GM21390 (cell line): ENCODE measurements around the gene ELMOD3.

Source experiments
- ATAC-seq: cut with Tn5 transposase; IDR thresholded peaks from one replicate; pipeline ENCODE4 v1.9.1; 2021; ENCODE audit not compliant: unreplicated experiment

Gene ELMOD3

DNA sequence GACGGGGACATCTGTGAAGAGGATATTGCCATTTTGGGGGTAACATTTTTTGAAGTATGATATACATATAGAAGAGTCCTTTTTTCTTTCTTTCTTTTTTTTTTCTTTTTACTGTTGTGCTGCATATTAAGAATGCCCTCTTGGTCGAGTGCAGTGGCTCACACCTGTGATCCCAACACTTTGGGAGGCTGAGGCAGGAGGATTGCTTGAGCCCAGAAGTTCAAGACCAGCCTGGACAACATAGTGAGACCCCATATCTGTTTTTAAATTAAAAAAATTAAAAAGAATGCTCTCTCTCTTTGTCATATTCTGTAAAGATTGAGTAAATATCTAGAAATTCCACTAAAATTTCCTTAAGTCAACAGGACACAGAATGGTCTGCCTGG lies 67.5 kb downstream of the ELMOD3 start:
- ATAC-seq, result no peak

DNA sequence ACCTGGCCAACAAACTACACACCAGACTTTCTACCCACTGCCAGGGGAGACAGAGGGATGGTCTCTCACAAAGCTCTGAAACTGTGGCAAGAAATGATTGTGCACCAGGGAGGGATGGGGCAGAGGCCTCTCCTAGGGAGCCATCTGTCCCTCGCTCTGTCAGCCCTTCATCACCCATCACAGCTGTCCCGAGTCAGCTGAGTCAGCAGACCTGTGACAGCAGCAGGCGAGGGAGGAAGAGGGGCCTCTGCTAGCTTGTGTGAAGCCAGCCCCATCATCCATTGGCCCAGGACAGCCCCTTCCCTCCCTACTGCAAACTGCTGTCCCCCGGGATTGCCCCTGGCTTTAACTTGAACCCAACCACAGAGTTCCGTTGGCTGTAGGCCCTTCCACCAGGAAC lies 69.0 kb downstream of the ELMOD3 start:
- ATAC-seq, result no peak

DNA sequence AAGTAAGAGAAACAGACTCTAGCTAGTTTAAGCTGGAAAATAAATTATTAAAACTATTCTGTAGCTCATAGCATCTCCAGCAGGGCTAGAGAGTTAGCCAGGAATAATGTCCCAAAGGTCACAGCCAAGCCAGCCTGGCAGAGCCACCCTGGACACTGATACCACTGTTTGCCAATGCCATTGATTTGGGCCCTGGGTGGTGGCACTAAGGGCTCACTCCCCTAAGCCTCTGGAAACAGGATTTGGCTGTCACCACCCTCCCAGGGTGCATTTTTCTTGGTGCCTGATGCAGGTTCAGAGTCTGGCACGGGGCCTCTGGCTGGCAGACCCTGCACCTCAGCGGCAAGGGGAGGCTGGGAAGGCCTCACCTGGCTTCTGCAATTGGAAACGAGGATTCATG lies 71.0 kb downstream of the ELMOD3 start:
- no peak for ATAC-seq

DNA sequence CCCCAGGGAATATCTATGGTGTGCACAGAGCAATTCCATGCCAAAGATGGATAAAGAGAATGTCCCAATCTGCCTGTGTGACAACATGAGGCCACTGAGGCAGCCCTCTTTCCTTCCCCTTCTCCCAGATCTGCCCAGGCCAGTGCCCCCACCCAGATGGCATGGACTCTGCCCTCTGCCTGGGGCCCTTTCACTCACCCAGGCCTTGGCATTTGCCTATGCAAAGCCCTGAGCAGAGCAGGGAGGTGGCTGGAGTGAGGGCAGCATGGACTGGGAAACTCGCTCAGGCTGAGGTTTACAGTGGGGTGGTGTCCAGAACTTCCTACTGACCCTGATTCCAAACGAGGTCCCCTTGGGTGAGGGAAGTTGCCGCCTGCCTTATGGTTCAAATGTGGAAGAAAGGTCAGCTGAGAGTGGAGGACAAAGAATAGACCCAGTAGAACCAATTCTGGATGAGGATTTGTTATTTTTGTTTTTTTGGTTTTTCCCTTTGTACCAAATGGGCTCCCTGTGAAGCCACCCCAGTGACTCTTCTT lies 72.8 kb downstream of the ELMOD3 start:
- no peak for ATAC-seq

GRCh38 chr2:85428343-85428881 lies 73.8 kb downstream of the ELMOD3 start:
- ATAC-seq, result no peak

DNA sequence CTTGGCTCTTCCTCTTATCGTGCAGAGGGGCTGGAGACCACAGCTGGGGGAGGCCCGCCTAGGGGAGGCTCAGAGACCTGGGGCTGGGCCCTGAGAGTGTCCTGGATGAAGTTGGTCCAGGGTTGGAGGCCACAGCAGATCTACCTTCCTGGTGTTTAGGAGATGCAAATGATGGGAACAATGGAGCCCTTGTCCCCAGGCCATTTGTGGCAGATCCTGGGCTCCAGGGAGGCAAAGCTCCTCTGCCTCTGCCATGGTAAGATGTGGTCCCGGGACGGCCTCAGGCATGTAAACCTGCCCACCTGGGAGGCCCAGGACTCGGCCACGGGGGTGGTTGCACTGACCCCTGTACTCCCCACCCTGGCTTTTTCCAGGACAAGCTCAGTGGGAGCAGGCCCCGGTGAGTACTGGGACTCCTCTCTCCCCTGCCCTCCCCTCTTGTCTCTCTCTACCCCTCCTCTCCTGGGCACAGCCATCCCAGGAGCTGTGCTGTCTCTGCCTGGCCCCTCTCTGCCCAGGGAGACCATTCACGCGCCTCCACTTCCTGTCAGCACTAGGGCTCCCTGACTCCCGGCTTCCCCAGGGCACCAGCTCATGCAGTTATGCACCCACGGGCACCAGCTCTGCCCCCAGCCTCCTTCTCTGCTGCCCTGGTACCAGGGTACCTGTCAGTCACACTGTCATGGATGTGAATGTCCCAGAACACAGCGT lies 74.8 kb downstream of the ELMOD3 start:
- no peak for ATAC-seq

GRCh38 chr2:85429924-85430289 lies 75.3 kb downstream of the ELMOD3 start:
- ATAC-seq, result no peak

DNA sequence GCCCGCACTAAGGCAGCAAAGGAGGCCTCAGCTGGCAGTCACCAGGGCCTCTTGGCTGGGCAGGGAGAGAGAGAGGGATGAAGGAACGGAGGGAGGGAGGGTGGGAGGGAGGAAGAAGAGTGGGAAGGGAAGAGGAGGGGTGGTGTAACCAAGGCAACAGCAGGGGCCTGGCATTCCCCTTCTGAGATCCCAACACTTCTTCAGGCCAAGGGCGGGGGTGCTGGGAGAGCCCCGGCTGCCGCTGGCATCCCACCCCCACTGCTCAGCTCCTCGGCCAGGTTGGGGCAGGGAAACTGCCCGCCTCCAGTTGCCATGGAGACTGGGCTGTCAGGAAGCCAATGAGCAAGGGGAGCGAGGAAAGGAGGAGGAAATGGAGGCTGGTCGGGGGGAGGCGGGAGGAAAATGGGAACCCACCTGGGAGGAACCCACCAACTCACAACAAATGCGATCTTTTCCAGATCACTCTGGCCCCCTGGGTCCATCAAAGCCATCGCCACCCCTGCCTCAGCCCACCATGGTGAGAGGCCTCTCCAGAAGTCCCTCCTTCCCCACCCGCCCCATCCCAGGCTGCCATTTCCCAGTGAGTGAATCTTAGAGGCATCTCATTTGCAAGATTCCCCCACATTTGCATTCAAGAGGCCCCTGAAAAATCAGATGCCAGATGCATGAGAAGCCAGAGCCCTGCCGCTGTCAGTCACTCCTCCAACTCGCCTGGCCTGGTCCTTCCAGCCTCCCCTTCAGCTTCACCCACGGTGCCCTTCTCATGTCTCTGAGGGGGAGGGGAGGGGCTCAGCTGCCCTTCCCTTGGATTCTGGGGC lies 76.4 kb downstream of the ELMOD3 start:
- no peak for ATAC-seq

DNA sequence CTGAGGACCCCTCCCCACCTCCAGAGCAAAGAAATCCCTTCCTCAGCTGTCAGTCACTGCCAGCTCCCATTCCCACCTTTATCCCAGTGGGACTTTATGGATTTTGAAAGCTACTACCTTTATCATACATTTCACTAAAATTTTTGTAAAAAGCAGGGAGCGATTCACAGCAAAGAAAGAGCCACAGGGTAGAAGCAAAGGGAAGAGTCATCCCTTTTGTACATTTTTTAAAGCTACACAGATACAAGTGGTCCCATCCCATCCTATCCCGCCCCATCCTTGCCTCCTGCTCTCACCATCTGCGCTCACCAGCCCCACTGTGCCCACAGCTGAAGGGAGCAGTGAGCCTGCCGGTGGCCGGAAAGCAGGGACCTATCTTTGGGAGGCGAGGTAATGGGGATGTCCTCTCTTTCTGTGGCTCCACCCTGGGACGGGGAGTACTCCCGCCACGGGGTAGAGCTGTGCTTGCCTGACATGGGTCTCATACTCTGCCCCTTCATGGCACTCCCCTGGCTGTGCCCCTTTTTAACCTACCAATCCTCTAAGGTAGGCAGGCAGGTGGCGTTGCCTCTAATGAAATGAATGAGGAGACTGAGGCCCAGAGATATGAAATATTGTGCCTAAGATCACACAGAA lies 77.1 kb downstream of the ELMOD3 start:
- no peak for ATAC-seq

- no peak for ATAC-seq
Measured at GRCh38 chr2:85433511-85434089, 79.0 kb downstream of the ELMOD3 start.

GRCh38 chr2:85434696-85435095 lies 80.1 kb downstream of the ELMOD3 start:
- no peak for ATAC-seq

GRCh38 chr2:85435220-85435958 lies 80.8 kb downstream of the ELMOD3 start:
- no peak for ATAC-seq

DNA sequence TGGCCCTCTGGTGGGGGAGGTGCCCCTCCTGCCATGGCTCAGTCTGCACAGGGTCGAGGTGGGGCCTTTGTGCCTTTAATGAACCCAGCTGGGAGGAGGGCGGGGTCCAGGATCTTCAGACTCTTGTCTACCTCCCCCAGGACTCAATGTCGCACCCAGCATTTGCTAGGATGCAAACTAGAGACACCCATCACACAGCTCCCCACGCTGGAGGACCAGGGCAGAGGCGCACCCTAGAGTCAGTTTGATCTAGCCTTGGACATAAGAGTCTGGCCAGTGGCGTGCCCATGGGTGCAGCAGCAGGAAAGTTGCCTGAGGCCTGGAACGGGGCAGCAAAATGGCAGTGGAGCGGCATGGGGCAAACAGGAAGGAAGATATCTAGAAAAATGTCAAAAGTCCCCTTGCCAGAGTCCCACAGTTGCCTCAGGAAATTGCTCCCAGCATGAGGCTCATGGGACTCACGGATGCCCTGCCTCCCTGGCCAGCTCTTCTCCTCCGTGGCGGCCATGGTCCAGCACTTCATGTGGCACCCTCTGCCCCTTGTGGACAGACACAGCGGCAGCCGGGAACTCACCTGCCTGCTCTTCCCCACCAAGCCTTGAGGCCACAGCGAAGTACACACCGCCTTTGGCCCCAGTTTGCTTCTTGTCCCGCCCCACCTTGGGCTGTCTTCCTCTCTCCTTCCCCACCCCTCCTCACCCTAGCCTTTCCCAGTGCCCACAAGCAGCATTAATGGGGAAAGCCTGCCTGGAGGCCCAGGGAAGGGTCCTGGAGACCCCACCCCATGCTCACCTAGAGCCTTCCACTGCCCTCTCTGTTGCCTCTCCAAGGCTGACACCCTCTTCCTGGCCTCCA lies 81.6 kb downstream of the ELMOD3 start:
- no peak for ATAC-seq

GRCh38 chr2:85436836-85437487 lies 82.4 kb downstream of the ELMOD3 start:
- peak; percentile 11 for ATAC-seq

DNA sequence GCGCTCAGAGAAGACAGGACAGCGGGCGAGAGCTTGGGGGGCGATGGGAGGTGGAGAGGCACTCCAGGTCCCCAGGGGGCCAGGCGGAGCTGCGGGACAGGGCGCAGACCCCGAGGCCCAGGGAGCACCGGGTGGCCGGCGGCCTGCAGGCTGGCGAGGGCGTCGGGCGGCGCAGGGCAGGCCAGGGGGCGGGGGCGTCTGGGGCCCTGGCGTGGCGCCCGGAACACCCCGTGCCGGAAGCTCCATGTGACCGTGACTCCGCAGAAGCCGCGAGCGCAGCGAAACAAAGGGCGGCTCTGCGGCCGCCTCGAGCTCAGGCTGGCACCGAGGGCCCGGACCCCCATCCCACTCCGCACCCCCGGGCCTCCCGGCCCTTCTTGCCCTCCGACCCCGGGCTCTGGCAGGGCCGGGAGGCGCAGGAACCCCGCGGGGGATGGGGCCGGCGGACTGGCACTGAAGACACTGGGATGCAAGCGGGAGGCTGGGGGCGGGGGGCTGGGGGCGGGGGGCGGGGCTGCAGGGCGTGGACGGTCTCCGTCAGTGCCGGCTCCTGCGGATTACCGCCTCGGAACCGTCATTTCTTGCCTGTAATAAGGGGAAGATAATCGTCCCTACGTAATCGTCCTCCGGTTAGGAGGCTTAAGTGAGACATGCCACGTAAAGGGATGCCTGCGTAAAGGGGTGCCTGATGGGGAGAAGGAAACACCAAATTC lies 83.1 kb downstream of the ELMOD3 start:
- ATAC-seq, result peak; percentile 84

GRCh38 chr2:85438201-85439024 lies 83.8 kb downstream of the ELMOD3 start:
- ATAC-seq, result no peak

GRCh38 chr2:85439025-85439472 lies 84.5 kb downstream of the ELMOD3 start:
- ATAC-seq, result no peak
